Measurements from ENCODE around the gene RUVBL2.
"Not testable (repeated sequence)": the region's sequence is repeated elsewhere in the genome, so short reads cannot be mapped to it uniquely, and the experiment has no call there.

The RUVBL2 gene

GRCh38 chr19:49018388-49019241, 24.9 kb downstream of the RUVBL2 start:
- DNase-seq = peak in 1 of 2 experiments; percentile 40

- DNase-seq = peak; percentile 40 to 77
Observed at GRCh38 chr19:49019242-49019932, 25.7 kb downstream of the RUVBL2 start.

- DNase-seq = no peak
Observed at GRCh38 chr19:49020342-49020741, 26.7 kb downstream of the RUVBL2 start.

GRCh38 chr19:49020931-49021895, 27.5 kb downstream of the RUVBL2 start:
- no peak for DNase-seq

- DNase-seq = no peak
Observed at GRCh38 chr19:49022116-49022515, 28.4 kb downstream of the RUVBL2 start.

GRCh38 chr19:49024233-49024632, 30.5 kb downstream of the RUVBL2 start, which contains the start of gene CGB3:
TSS of gene CGB3 (minus strand) at chr19:49024333. CDS start at chr19:49023971, 362 bp downstream.
- DNase-seq = not testable (repeated sequence)

- not testable (repeated sequence) for DNase-seq
Observed at GRCh38 chr19:49025088-49025487, 31.4 kb downstream of the RUVBL2 start.

- DNase-seq = not testable (repeated sequence)
Observed at GRCh38 chr19:49025599-49025998, 31.9 kb downstream of the RUVBL2 start.

GRCh38 chr19:49028686-49029085, 35.0 kb downstream of the RUVBL2 start:
- DNase-seq = not testable (repeated sequence)

GRCh38 chr19:49029749-49030148, 36.1 kb downstream of the RUVBL2 start:
- DNase-seq = not testable (repeated sequence)

GRCh38 chr19:49030323-49030722, 36.6 kb downstream of the RUVBL2 start:
- DNase-seq = not testable (repeated sequence)

- DNase-seq = peak; percentile 40 to 80
Observed at GRCh38 chr19:49031642-49032301, 38.1 kb downstream of the RUVBL2 start, which contains the start of gene CGB2. TSS of gene CGB2 (plus strand) at chr19:49031890. CDS start at chr19:49032096, 206 bp downstream.

GRCh38 chr19:49036815-49037214, 43.1 kb downstream of the RUVBL2 start, which contains the start of gene CGB1:
TSS of gene CGB1 (minus strand) at chr19:49036895. CDS start at chr19:49036711, 184 bp downstream.
- DNase-seq = peak; percentile 24 to 62

- DNase-seq = not testable (repeated sequence)
Observed at GRCh38 chr19:49038111-49038510, 44.4 kb downstream of the RUVBL2 start.

GRCh38 chr19:49038557-49039276, 45.0 kb downstream of the RUVBL2 start:
- not testable (repeated sequence) for DNase-seq

- not testable (repeated sequence) for DNase-seq
Observed at GRCh38 chr19:49039736-49040135, 46.0 kb downstream of the RUVBL2 start.

- DNase-seq = no peak
Observed at GRCh38 chr19:49042177-49042576, 48.5 kb downstream of the RUVBL2 start.

- DNase-seq = not testable (repeated sequence)
Observed at GRCh38 chr19:49042666-49043065, 49.0 kb downstream of the RUVBL2 start.

- not testable (repeated sequence) for DNase-seq
Observed at GRCh38 chr19:49043548-49043947, 49.9 kb downstream of the RUVBL2 start, which contains the start of gene CGB5. TSS of gene CGB5 (plus strand) at chr19:49043848. CDS start at chr19:49044210, 362 bp downstream.

- not testable (repeated sequence) for DNase-seq
Observed at GRCh38 chr19:49049011-49049410, 55.3 kb downstream of the RUVBL2 start, which contains the start of gene CGB8. TSS of gene CGB8 (minus strand) at chr19:49049111. CDS start at chr19:49048739, 372 bp downstream.

GRCh38 chr19:49049834-49050233, 56.1 kb downstream of the RUVBL2 start:
- not testable (repeated sequence) for DNase-seq
